Smooth muscle cell (in vitro differentiated cells): ENCODE results near the gene CLTCL1. TPM values are rescaled to one million over a fixed set of nuclear protein-coding genes. Genes with fewer than 3 reads are reported as not detected.

Experiments used
- DNase-seq: peaks from one replicate; lab custom pipeline; 2025; ENCODE audit not compliant: unreplicated experiment; lab: John Stamatoyannopoulos, UW
- H2AFZ ChIP-seq: fragments of 200-600 bp; sonication (generic); 2 replicates; pipeline ENCODE4 v1.6.0; 2016; ENCODE audit warnings: antibody characterized with exemption, low read depth, mild to moderate bottlenecking
- H3F3A ChIP-seq: fragments of 200-600 bp; sonication (generic); 2 replicates; pipeline ENCODE4 v1.6.0; 2017; ENCODE audit warnings: antibody characterized with exemption, low read depth
- H3K27ac ChIP-seq: fragments of 200-600 bp; sonication (generic); 2 replicates; pipeline ENCODE4 v1.5.1; 2016; ENCODE audit warnings: low read depth, mild to moderate bottlenecking
- H3K27me3 ChIP-seq: fragments of 200-600 bp; sonication (generic); 2 replicates; pipeline ENCODE4 v1.6.1; 2016; ENCODE audit warnings: low read depth, mild to moderate bottlenecking
- H3K36me3 ChIP-seq: fragments of 200-600 bp; sonication (generic); 2 replicates; pipeline ENCODE4 v1.5.1; 2016; ENCODE audit warnings: low read depth
- H3K4me1 ChIP-seq: fragments of 200-600 bp; sonication (generic); 2 replicates; pipeline ENCODE4 v1.5.1; 2016; ENCODE audit warnings: low read depth
- H3K4me2 ChIP-seq: fragments of 200-600 bp; sonication (generic); 2 replicates; pipeline ENCODE4 v1.6.0; 2016; ENCODE audit warnings: mild to moderate bottlenecking
- H3K4me3 ChIP-seq: fragments of 200-600 bp; sonication (generic); 2 replicates; pipeline ENCODE4 v1.5.1; 2016; ENCODE audit warnings: mild to moderate bottlenecking
- H3K79me2 ChIP-seq: fragments of 200-600 bp; sonication (generic); 2 replicates; pipeline ENCODE4 v1.6.0; 2016; ENCODE audit warnings: low read depth, mild to moderate bottlenecking
- H3K9ac ChIP-seq: fragments of 200-600 bp; sonication (generic); 2 replicates; pipeline ENCODE4 v1.6.0; 2016; ENCODE audit warnings: low read depth
- H3K9me3 ChIP-seq: fragments of 200-600 bp; sonication (generic); replicated peaks from 2 replicates; pipeline ENCODE4 v1.5.1; 2016; ENCODE audit warnings: low read depth
- H4K20me1 ChIP-seq: fragments of 200-600 bp; sonication (generic); 2 replicates; pipeline ENCODE4 v1.6.0; 2016; ENCODE audit warnings: low read depth
- WGBS: methylation state at CpG from one replicate; pipeline ENCODE4 v1.1.7; 2016; ENCODE audit warnings: low lambda C conversion rate; 5-methylcytosine and 5-hydroxymethylcytosine counted together
- polyA plus RNA-seq: library from polyadenylated mRNA; unstranded; fragments of >200 nt; fragmentation: Nextera tagmentation; extraction: Ambion mirVana; gene quantifications from 2 replicates; pipeline ENCODE4 v1.2.1, GENCODE V29; 2016
- total RNA-seq: library from RNA; depleted of rRNA; stranded (reverse); fragments of >200 nt; gene quantifications from 2 replicates; pipeline ENCODE4 v1.2.3, GENCODE V29; 2014
- TF ChIP-seq, protein P1 (sequence below): fragments of 200-600 bp; sonication (generic); IDR thresholded peaks from 2 replicates; pipeline ENCODE4 v1.5.1; 2017; ENCODE audit warnings: borderline replicate concordance, mild to moderate bottlenecking, antibody characterized with exemption; ENCODE audit not compliant: insufficient read depth, poor library complexity, severe bottlenecking

CLTCL1 gene
- total and polyA plus RNA-seq, 2 experiments from 2014 or later: 4.7 to 9.0 TPM

DNA sequence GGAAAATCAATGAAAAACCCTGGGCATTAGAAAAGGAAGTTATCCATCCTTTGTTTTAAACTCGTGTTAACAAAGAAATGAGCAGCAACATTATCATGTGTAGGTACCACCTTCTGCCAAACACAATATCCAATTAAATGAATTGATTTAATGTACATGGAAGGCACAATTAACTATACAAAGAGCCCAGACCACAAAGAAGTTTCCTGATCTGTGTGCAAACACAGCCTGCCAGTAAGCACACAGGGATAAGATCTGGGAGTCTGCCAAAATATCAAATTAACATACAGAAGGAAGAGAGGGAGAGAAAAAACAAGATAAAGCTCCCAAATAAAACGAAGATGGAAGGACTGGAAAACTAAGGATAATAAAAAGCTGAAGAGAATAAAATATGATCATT lies 58.9 kb downstream of the CLTCL1 start:
- TF ChIP-seq, protein P1, sequence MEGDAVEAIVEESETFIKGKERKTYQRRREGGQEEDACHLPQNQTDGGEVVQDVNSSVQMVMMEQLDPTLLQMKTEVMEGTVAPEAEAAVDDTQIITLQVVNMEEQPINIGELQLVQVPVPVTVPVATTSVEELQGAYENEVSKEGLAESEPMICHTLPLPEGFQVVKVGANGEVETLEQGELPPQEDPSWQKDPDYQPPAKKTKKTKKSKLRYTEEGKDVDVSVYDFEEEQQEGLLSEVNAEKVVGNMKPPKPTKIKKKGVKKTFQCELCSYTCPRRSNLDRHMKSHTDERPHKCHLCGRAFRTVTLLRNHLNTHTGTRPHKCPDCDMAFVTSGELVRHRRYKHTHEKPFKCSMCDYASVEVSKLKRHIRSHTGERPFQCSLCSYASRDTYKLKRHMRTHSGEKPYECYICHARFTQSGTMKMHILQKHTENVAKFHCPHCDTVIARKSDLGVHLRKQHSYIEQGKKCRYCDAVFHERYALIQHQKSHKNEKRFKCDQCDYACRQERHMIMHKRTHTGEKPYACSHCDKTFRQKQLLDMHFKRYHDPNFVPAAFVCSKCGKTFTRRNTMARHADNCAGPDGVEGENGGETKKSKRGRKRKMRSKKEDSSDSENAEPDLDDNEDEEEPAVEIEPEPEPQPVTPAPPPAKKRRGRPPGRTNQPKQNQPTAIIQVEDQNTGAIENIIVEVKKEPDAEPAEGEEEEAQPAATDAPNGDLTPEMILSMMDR: no peak
- Histone ChIP-seq H3K4me3 (no peak overlapping the region), H3F3A (no peaks in the 10 kb centered on the region), H3K27me3 (no peaks in the 10 kb centered on the region), H3K9ac (no peak overlapping the region), H3K4me1 (no peaks in the 10 kb centered on the region), H3K4me2 (no peak overlapping the region), H3K36me3 (peaks cover 4% of the 10 kb centered on the region), H3K9me3 (no peaks in the 10 kb centered on the region), H4K20me1 (no peaks in the 10 kb centered on the region), H2AFZ (no peak overlapping the region), H3K79me2 (no peaks in the 10 kb centered on the region), H3K27ac (no peak overlapping the region)
- no peak for DNase-seq
- WGBS: 74% methylated on average over 2 of the region's 2 CpGs

DNA sequence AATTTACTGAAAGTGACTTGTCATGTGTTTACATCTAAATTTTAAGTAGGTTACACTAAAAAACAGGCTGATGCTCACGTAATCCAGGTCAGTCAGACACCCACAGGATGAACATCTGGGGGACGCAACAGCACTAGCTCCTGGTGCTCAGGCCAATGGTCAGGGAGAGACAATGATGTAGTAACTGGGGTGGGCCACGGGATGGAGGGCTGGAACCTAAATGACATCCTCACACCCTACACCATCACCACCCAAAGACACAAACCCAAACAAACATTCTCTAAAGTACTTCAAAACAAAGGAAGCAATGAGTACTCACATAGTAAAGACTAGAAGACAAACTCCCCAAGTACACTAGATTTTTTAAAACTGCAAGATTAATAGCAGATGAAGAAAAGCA lies 59.5 kb downstream of the CLTCL1 start:
- Histone ChIP-seq H3K4me1 (no peaks in the 10 kb centered on the region), H3K27ac (no peak overlapping the region), H2AFZ (no peak overlapping the region), H3F3A (no peaks in the 10 kb centered on the region), H3K36me3 (peaks cover 4% of the 10 kb centered on the region), H3K27me3 (no peaks in the 10 kb centered on the region), H4K20me1 (no peaks in the 10 kb centered on the region), H3K4me3 (no peak overlapping the region), H3K79me2 (no peaks in the 10 kb centered on the region), H3K9ac (no peak overlapping the region), H3K9me3 (no peaks in the 10 kb centered on the region), H3K4me2 (no peak overlapping the region)
- no peak for DNase-seq
- TF ChIP-seq, protein P1: no peak
- 98% methylated on average over 3 of the region's 3 CpGs for WGBS

DNA sequence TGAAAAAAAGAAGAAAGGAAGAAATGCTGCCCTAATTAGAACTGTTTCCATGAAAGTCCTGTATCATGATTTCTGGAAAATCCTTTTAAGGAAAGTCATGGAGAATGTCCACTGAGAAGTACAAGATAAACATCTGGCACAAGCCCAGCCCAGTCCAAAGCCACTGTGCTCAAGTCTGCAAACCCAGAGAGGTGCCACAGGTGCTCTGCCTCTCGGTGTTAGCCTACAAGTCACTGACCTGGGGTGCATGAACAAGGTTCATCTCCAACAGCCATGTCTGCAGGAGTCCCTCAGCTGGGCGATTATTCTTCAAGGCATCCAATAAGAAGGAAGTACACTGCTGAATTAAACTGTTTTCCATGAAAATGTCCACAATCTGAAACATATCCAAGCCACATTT lies 61.9 kb downstream of the CLTCL1 start:
- 92% methylated on average over 2 of the region's 2 CpGs for WGBS
- Histone ChIP-seq H3K27ac (no peak overlapping the region), H3K4me1 (no peaks in the 10 kb centered on the region), H3K9me3 (no peaks in the 10 kb centered on the region), H3K9ac (no peak overlapping the region), H3F3A (no peaks in the 10 kb centered on the region), H3K4me3 (no peak overlapping the region), H3K36me3 (peaks cover 3% of the 10 kb centered on the region), H3K27me3 (no peaks in the 10 kb centered on the region), H3K4me2 (no peak overlapping the region), H2AFZ (no peak overlapping the region), H3K79me2 (no peaks in the 10 kb centered on the region), H4K20me1 (no peaks in the 10 kb centered on the region)
- no peak for DNase-seq
- TF ChIP-seq, protein P1: no peak

DNA sequence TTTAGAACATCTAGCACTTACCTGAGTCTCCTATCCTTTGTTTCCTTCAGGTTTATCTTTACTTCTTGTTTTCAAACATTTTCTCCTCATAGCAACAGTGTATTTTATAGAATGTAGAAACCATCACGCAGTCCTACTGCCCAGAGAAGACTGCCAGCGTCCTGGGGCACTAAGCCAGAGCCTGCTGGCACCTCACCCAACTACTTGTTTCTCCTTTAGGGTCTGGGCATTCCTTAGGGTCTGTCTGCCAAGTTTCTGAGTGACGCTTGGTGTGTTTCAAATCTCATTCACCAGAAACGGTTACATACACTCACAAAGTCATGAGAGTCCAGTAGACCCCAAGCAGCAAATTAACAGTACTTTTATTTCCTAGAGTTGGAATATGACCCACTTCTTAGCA lies 63.3 kb downstream of the CLTCL1 start:
- H4K20me1 ChIP-seq: no peaks in the 10 kb centered on the region
- no peaks in the 10 kb centered on the region for H3K4me1 ChIP-seq
- H3K9ac ChIP-seq: no peak overlapping the region
- no peak overlapping the region for H3K4me3 ChIP-seq
- H3K36me3 ChIP-seq: no peaks in the 10 kb centered on the region
- no peaks in the 10 kb centered on the region for H3K27me3 ChIP-seq
- TF ChIP-seq, protein P1: no peak
- DNase-seq: no peak
- H3K79me2 ChIP-seq: no peaks in the 10 kb centered on the region
- no peaks in the 10 kb centered on the region for H3F3A ChIP-seq
- no peak overlapping the region for H3K27ac ChIP-seq
- WGBS: 94% methylated on average over 4 of the region's 4 CpGs
- no peak overlapping the region for H3K4me2 ChIP-seq
- no peaks in the 10 kb centered on the region for H3K9me3 ChIP-seq
- H2AFZ ChIP-seq: no peak overlapping the region
